ENCODE data around the gene NSD2. TPM values are rescaled to one million over a fixed set of nuclear protein-coding genes. Genes with fewer than 3 reads are reported as not detected.

Gene NSD2
- total RNA-seq, 1 experiment from 2014 or later: 54.9 TPM

- no peak overlapping the region for H2AFZ ChIP-seq (ENCODE audit: low read length)
- H3K27ac ChIP-seq (ENCODE audit: low read length): no peak overlapping the region
- H3K79me2 ChIP-seq (ENCODE audit: low read length): no peaks in the 10 kb centered on the region
- H3K36me3 ChIP-seq (ENCODE audit: insufficient read depth, low read length): no peaks in the 10 kb centered on the region
- no peak overlapping the region for H3K4me3 ChIP-seq (ENCODE audit: low read length)
- no peaks in the 10 kb centered on the region for H4K20me1 ChIP-seq (ENCODE audit: insufficient read depth, low read depth, low read length)
- no peaks in the 10 kb centered on the region for H3K9me3 ChIP-seq (ENCODE audit: low read length)
- H3K27me3 ChIP-seq (ENCODE audit: low read length): peaks cover 2% of the 10 kb centered on the region; the same call in 1 of the 2 replicates
- H3K4me2 ChIP-seq (ENCODE audit: low read depth, low read length, poor library complexity, severe bottlenecking): no peak overlapping the region
- H3K9ac ChIP-seq (ENCODE audit: low read length): no peak overlapping the region
- H3K4me1 ChIP-seq (ENCODE audit: low read length): peaks cover 18% of the 10 kb centered on the region
- H3K9me2 ChIP-seq (replicated peaks; ENCODE audit: insufficient read depth, low read length): no peaks in the 10 kb centered on the region
- DNase-seq: no peak
These were observed 6.9 kb upstream of the NSD2 start for GRCh38 chr4:1864076-1865008.

GRCh38 chr4:1866189-1866661 lies 5.0 kb upstream of the NSD2 start:
- no peaks in the 10 kb centered on the region for H3K9me3 ChIP-seq (ENCODE audit: low read length)
- H3K9me2 ChIP-seq (replicated peaks; ENCODE audit: insufficient read depth, low read length): no peaks in the 10 kb centered on the region
- no peaks in the 10 kb centered on the region for H3K36me3 ChIP-seq (ENCODE audit: insufficient read depth, low read length)
- no peak overlapping the region for H3K9ac ChIP-seq (ENCODE audit: low read length)
- H4K20me1 ChIP-seq (ENCODE audit: insufficient read depth, low read depth, low read length): no peaks in the 10 kb centered on the region
- no peak overlapping the region for H2AFZ ChIP-seq (ENCODE audit: low read length)
- H3K4me1 ChIP-seq (ENCODE audit: low read length): peaks cover 30% of the 10 kb centered on the region
- H3K27ac ChIP-seq (ENCODE audit: low read length): no peak overlapping the region
- no peak for DNase-seq
- peaks cover 2% of the 10 kb centered on the region; the same call in 1 of the 2 replicates for H3K27me3 ChIP-seq (ENCODE audit: low read length)
- no peaks in the 10 kb centered on the region for H3K79me2 ChIP-seq (ENCODE audit: low read length)
- no peak overlapping the region for H3K4me2 ChIP-seq (ENCODE audit: low read depth, low read length, poor library complexity, severe bottlenecking)
- H3K4me3 ChIP-seq (ENCODE audit: low read length): no peak overlapping the region

- H3K36me3 ChIP-seq (ENCODE audit: insufficient read depth, low read length): no peaks in the 10 kb centered on the region
- no peaks in the 10 kb centered on the region for H3K9me3 ChIP-seq (ENCODE audit: low read length)
- peaks cover 21% of the 10 kb centered on the region for H3K4me1 ChIP-seq (ENCODE audit: low read length)
- H3K9me2 ChIP-seq (replicated peaks; ENCODE audit: insufficient read depth, low read length): no peaks in the 10 kb centered on the region
- H3K27me3 ChIP-seq (ENCODE audit: low read length): no peaks in the 10 kb centered on the region
- no peak overlapping the region for H2AFZ ChIP-seq (ENCODE audit: low read length)
- H3K4me2 ChIP-seq (ENCODE audit: low read depth, low read length, poor library complexity, severe bottlenecking): no peak overlapping the region
- H3K4me3 ChIP-seq (ENCODE audit: low read length): no peak overlapping the region
- no peak overlapping the region for H3K27ac ChIP-seq (ENCODE audit: low read length)
- no peak for DNase-seq
- H3K79me2 ChIP-seq (ENCODE audit: low read length): peaks cover 18% of the 10 kb centered on the region
- no peaks in the 10 kb centered on the region for H4K20me1 ChIP-seq (ENCODE audit: insufficient read depth, low read depth, low read length)
- H3K9ac ChIP-seq (ENCODE audit: low read length): no peak overlapping the region
These were observed 2.9 kb upstream of the NSD2 start for GRCh38 chr4:1868293-1868692.

DNA sequence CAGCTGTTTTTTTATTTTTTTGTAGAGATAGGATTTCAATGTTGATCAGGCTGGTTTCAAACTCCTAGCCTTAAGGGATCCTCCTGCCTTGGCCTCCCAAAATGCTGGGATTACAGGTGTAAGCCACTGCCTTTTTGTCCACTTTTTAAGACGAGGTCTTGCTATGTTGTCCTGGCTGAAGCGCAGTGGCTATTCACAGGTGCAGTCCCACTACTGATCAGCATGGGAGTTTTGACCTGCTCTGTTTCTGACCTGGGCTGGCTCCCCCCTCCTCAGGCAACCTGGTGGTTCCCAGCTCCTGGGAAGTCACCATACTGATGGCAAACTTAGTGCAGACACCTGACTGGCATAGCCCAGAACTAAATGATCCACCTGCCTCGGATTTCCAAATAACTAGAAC lies 2.3 kb upstream of the NSD2 start:
- no peaks in the 10 kb centered on the region for H3K36me3 ChIP-seq (ENCODE audit: insufficient read depth, low read length)

DNA sequence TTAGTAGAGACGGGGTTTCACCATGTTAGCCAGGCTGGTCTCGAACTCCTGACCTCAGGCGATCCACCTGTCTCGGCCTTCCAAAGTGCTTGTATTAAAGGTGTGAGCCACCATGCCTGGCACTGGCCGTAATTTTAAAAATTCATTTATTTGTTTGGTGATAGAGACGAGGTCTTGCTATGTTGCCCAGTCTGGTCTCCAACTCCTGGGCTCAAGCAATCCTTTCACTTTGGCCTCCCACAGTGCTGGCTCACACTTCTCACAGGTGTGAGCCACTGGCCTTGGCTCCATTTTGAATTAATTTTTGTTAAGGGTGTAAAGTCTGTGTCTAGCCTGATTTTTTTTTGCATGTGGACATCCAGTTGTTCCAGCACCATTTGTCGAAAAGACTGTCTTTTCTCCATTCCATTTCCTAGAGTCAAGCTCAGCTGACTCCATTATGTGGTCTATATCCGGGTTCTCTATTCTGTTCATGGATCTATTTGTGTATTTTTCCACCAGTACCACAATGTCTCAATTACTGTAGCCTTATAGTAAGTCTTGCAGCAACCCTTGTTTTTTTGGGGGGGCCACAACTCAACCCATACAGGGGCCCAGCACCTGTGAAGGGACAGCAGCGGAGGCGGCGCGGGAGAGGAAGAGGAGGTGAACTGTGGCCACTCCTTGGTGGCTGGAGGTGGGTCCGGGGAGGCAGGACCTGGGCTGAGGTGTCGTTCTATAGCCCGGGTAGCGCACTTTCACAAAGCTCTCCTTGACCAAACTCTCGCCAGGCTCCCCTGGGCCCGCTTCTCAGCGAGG lies 1.5 kb upstream of the NSD2 start:
- H3K27me3 ChIP-seq (ENCODE audit: low read length): no peaks in the 10 kb centered on the region
- peaks cover 33% of the 10 kb centered on the region for H3K4me1 ChIP-seq (ENCODE audit: low read length)
- H3K4me2 ChIP-seq (ENCODE audit: low read depth, low read length, poor library complexity, severe bottlenecking): peak overlapping the region; percentile 92
- peak overlapping the region; percentile 88 for H3K9ac ChIP-seq (ENCODE audit: low read length)
- H3K27ac ChIP-seq (ENCODE audit: low read length): peak overlapping the region; percentile 87
- no peaks in the 10 kb centered on the region for H3K36me3 ChIP-seq (ENCODE audit: insufficient read depth, low read length)
- peaks cover 5% of the 10 kb centered on the region; the same call in 1 of the 2 replicates for H4K20me1 ChIP-seq (ENCODE audit: insufficient read depth, low read depth, low read length)
- no peaks in the 10 kb centered on the region for H3K9me3 ChIP-seq (ENCODE audit: low read length)
- DNase-seq: no peak
- peaks cover 32% of the 10 kb centered on the region for H3K79me2 ChIP-seq (ENCODE audit: low read length)
- peak overlapping the region; percentile 91; the same call in 1 of the 2 replicates for H2AFZ ChIP-seq (ENCODE audit: low read length)
- H3K9me2 ChIP-seq (replicated peaks; ENCODE audit: insufficient read depth, low read length): no peaks in the 10 kb centered on the region
- H3K4me3 ChIP-seq (ENCODE audit: low read length): peak overlapping the region; percentile 73

More for the DNA sequence above, 2.3 kb upstream of the NSD2 start:
- no peak overlapping the region for H3K27ac ChIP-seq (ENCODE audit: low read length)
- H4K20me1 ChIP-seq (ENCODE audit: insufficient read depth, low read depth, low read length): no peaks in the 10 kb centered on the region
- no peaks in the 10 kb centered on the region for H3K27me3 ChIP-seq (ENCODE audit: low read length)
- no peak overlapping the region for H2AFZ ChIP-seq (ENCODE audit: low read length)
- H3K4me1 ChIP-seq (ENCODE audit: low read length): peaks cover 27% of the 10 kb centered on the region
- H3K4me2 ChIP-seq (ENCODE audit: low read depth, low read length, poor library complexity, severe bottlenecking): no peak overlapping the region
- H3K4me3 ChIP-seq (ENCODE audit: low read length): no peak overlapping the region
- peaks cover 24% of the 10 kb centered on the region for H3K79me2 ChIP-seq (ENCODE audit: low read length)
- no peak overlapping the region for H3K9ac ChIP-seq (ENCODE audit: low read length)
- H3K9me3 ChIP-seq (ENCODE audit: low read length): no peaks in the 10 kb centered on the region
- H3K9me2 ChIP-seq (replicated peaks; ENCODE audit: insufficient read depth, low read length): no peaks in the 10 kb centered on the region
- no peak for DNase-seq

DNA sequence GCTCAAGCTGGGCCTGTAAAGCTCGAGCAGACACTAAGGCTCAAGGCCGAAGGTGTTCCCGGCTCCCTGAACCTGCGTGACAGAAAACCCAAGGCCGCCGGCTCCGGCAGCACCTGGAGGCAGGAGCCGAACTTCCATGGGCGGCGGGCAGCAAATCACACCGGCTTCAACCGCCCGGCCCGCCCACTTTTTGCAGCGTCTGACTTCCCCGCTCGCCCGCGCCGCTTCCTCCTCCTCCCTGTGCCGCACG lies 940 bp upstream of the NSD2 start:
- H3K79me2 ChIP-seq (ENCODE audit: low read length): peaks cover 37% of the 10 kb centered on the region
- peak overlapping the region; percentile 92 for H3K4me2 ChIP-seq (ENCODE audit: low read depth, low read length, poor library complexity, severe bottlenecking)
- peaks cover 33% of the 10 kb centered on the region for H3K4me1 ChIP-seq (ENCODE audit: low read length)
- H3K27ac ChIP-seq (ENCODE audit: low read length): peak overlapping the region; percentile 87
- DNase-seq: peak; percentile 95
- peak overlapping the region; percentile 91; the same call in 1 of the 2 replicates for H2AFZ ChIP-seq (ENCODE audit: low read length)
- H3K4me3 ChIP-seq (ENCODE audit: low read length): peak overlapping the region; percentile 73
- no peaks in the 10 kb centered on the region for H3K9me2 ChIP-seq (replicated peaks; ENCODE audit: insufficient read depth, low read length)
- H3K9ac ChIP-seq (ENCODE audit: low read length): peak overlapping the region; percentile 88
- H3K27me3 ChIP-seq (ENCODE audit: low read length): no peaks in the 10 kb centered on the region
- H3K9me3 ChIP-seq (ENCODE audit: low read length): no peaks in the 10 kb centered on the region
- H4K20me1 ChIP-seq (ENCODE audit: insufficient read depth, low read depth, low read length): peaks cover 9% of the 10 kb centered on the region; the same call in 1 of the 2 replicates
- no peaks in the 10 kb centered on the region for H3K36me3 ChIP-seq (ENCODE audit: insufficient read depth, low read length)

- H3K79me2 ChIP-seq (ENCODE audit: low read length): peaks cover 50% of the 10 kb centered on the region
- no peak for DNase-seq
- peak overlapping the region; percentile 84 for H3K4me2 ChIP-seq (ENCODE audit: low read depth, low read length, poor library complexity, severe bottlenecking)
- peak overlapping the region; percentile 97 for H3K9ac ChIP-seq (ENCODE audit: low read length)
- H3K4me3 ChIP-seq (ENCODE audit: low read length): peak overlapping the region; percentile 94
- no peaks in the 10 kb centered on the region for H3K27me3 ChIP-seq (ENCODE audit: low read length)
- H3K36me3 ChIP-seq (ENCODE audit: insufficient read depth, low read length): no peaks in the 10 kb centered on the region
- H3K9me2 ChIP-seq (replicated peaks; ENCODE audit: insufficient read depth, low read length): no peaks in the 10 kb centered on the region
- H3K4me1 ChIP-seq (ENCODE audit: low read length): peaks cover 33% of the 10 kb centered on the region
- H4K20me1 ChIP-seq (ENCODE audit: insufficient read depth, low read depth, low read length): peaks cover 9% of the 10 kb centered on the region; the same call in 1 of the 2 replicates
- no peaks in the 10 kb centered on the region for H3K9me3 ChIP-seq (ENCODE audit: low read length)
- peak overlapping the region; percentile 84 for H3K27ac ChIP-seq (ENCODE audit: low read length)
- H2AFZ ChIP-seq (ENCODE audit: low read length): no peak overlapping the region
These were observed 353 bp downstream of the NSD2 start for GRCh38 chr4:1871471-1872021.

DNA sequence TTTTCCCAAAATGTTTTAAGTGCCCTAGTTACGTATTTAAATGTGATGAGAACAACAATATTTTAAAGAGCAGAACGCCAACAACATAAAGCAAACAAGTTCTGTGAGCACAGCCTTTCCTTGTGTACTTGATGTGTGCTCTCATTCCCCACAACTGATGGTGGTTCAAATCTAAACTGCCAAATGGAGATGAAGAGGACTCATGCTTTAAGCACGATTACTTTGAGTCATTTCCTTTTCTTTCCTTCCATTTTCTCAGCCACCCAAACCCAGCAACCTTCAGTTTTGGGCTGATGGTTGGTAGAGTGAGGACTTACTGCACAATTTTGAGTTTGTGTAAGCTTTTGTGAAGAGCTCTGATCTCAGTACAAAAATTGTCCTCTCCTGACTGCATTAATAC lies 1.7 kb downstream of the NSD2 start:
- no peak for DNase-seq
- H3K36me3 ChIP-seq (ENCODE audit: insufficient read depth, low read length): no peaks in the 10 kb centered on the region
- peaks cover 9% of the 10 kb centered on the region; the same call in 1 of the 2 replicates for H4K20me1 ChIP-seq (ENCODE audit: insufficient read depth, low read depth, low read length)
- H3K79me2 ChIP-seq (ENCODE audit: low read length): peaks cover 63% of the 10 kb centered on the region
- H3K9me2 ChIP-seq (replicated peaks; ENCODE audit: insufficient read depth, low read length): no peaks in the 10 kb centered on the region
- peaks cover 33% of the 10 kb centered on the region for H3K4me1 ChIP-seq (ENCODE audit: low read length)
- H2AFZ ChIP-seq (ENCODE audit: low read length): no peak overlapping the region
- H3K27ac ChIP-seq (ENCODE audit: low read length): peak overlapping the region; percentile 78
- peak overlapping the region; percentile 97 for H3K9ac ChIP-seq (ENCODE audit: low read length)
- H3K4me3 ChIP-seq (ENCODE audit: low read length): peak overlapping the region; percentile 94
- peak overlapping the region; percentile 84 for H3K4me2 ChIP-seq (ENCODE audit: low read depth, low read length, poor library complexity, severe bottlenecking)
- no peaks in the 10 kb centered on the region for H3K27me3 ChIP-seq (ENCODE audit: low read length)
- H3K9me3 ChIP-seq (ENCODE audit: low read length): no peaks in the 10 kb centered on the region
